ENCODE results near the gene RAP1GAP2. TPM values are rescaled to one million over a fixed set of nuclear protein-coding genes. Genes with fewer than 3 reads are reported as not detected.
A peak's percentile ranks its signal among the peaks of the same experiment; 100 is the strongest.

Gene RAP1GAP2
- polyA plus RNA-seq, 3 donors = 1.5 to 48.4 (median 6.1) TPM

DNA sequence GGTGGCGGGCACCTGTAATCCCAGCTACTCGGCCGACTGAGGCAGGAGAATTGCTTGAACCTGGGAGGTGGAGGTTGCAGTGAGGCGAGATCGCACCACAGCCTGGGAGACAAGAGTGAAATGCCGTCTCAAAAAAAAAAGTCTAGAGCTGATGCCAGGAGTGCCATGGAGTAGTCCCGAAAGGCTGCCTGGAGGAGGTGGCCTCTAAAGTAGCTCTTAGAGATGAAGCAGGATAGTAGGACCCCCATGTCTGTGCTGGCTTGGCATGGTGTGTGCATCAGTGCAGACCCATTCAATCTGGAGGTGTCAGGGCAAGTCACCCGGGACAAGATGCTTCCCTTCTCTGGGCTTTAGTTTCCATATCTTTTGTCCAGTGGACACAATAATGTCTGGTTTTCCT is 6.3 kb downstream of the RAP1GAP2 start:
- peaks cover 43 to 72% of the 10 kb centered on the region in 2 donors for H3K36me3 ChIP-seq (replicated peaks in 1 of 2; ENCODE audit: control insufficient read depth in 1 of 2, insufficient read depth in 2 of 2, low read length in 2 of 2)
- no peaks in the 10 kb centered on the region for H3K9me3 ChIP-seq (replicated peaks in 1 of 2; ENCODE audit: control insufficient read depth in 1 of 2, insufficient read depth in 1 of 2, low read length in 2 of 2)
- peaks cover 34 to 47% of the 10 kb centered on the region in 2 donors for H3K4me1 ChIP-seq (ENCODE audit: control insufficient read depth in 1 of 2, insufficient read depth in 2 of 2, low read length in 2 of 2)
- H3K27me3 ChIP-seq (ENCODE audit: control insufficient read depth in 2 of 2, insufficient read depth in 2 of 2, low read length in 2 of 2) = no peaks in the 10 kb centered on the region
- no peak for DNase-seq
- no peak overlapping the region for H3K9ac ChIP-seq (ENCODE audit: insufficient read depth, low read length, poor library complexity, severe bottlenecking)
- no peak overlapping the region for H3K4me2 ChIP-seq (replicated peaks; ENCODE audit: extremely low read depth, low read length, poor library complexity, severe bottlenecking)
- TF ChIP-seq, protein P1, sequence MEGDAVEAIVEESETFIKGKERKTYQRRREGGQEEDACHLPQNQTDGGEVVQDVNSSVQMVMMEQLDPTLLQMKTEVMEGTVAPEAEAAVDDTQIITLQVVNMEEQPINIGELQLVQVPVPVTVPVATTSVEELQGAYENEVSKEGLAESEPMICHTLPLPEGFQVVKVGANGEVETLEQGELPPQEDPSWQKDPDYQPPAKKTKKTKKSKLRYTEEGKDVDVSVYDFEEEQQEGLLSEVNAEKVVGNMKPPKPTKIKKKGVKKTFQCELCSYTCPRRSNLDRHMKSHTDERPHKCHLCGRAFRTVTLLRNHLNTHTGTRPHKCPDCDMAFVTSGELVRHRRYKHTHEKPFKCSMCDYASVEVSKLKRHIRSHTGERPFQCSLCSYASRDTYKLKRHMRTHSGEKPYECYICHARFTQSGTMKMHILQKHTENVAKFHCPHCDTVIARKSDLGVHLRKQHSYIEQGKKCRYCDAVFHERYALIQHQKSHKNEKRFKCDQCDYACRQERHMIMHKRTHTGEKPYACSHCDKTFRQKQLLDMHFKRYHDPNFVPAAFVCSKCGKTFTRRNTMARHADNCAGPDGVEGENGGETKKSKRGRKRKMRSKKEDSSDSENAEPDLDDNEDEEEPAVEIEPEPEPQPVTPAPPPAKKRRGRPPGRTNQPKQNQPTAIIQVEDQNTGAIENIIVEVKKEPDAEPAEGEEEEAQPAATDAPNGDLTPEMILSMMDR (IDR thresholded peaks at IDR 0.05) = no peak
- no peak overlapping the region for H3K4me3 ChIP-seq (replicated peaks in 1 of 3; ENCODE audit: low read depth in 2 of 3, low read length in 3 of 3)
- peaks cover 97% of the 10 kb centered on the region for H4K20me1 ChIP-seq (ENCODE audit: insufficient read depth, low read length)
- H3K9me3 Mint-ChIP-seq = peaks cover 0 to 5% (median 2%) of the 10 kb centered on the region in 7 donors
- peaks cover 87% of the 10 kb centered on the region for H3K79me2 ChIP-seq (ENCODE audit: insufficient read depth, low read length)
- peaks cover 54% of the 10 kb centered on the region for H3K4me1 Mint-ChIP-seq
- peak overlapping the region; percentile 17 to 57 for H3K27ac ChIP-seq (ENCODE audit: low read depth in 1 of 2, low read length in 2 of 2)
- peak overlapping the region in 6 of 7 donors; percentile 45 to 85 (median 64) for H3K27ac Mint-ChIP-seq
- H3K36me3 Mint-ChIP-seq = peaks cover 61 to 77% of the 10 kb centered on the region in 2 donors
- no peaks in the 10 kb centered on the region for H3K27me3 Mint-ChIP-seq (ENCODE audit: low read depth in 3 of 3)
- intact Hi-C loops (cut with micrococcal nuclease) = no loop called here
- no peak overlapping the region for H3K4me3 Mint-ChIP-seq
- 100% methylated on average over 6 of the region's 8 CpGs for WGBS (ENCODE audit: insufficient coverage)
- H2AFZ ChIP-seq (ENCODE audit: insufficient read depth, low read depth, low read length, poor library complexity, severe bottlenecking) = no peak overlapping the region

DNA sequence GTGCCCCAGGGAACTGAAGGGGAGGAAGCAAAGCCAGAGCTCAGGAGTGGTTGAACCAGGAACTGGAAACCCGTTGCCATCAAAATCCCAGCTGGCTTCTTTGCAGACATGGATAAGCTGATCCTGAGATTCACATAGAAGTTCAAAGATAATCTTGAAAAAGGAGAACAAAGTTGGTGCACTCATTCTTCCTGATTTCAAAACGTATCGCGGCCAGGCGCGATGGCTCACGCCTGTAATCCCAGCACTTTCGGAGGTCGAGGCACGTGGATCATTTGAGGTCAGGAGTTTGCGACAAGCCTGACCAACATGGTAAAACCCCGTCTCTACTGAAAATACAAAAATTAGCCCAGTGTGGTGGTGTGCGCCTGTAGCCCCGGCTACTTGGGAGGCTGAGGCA is 7.1 kb downstream of the RAP1GAP2 start:
- H3K27ac ChIP-seq (ENCODE audit: low read depth in 1 of 2, low read length in 2 of 2) = peak overlapping the region in 1 of 2 donors; percentile 57
- H3K4me2 ChIP-seq (replicated peaks; ENCODE audit: extremely low read depth, low read length, poor library complexity, severe bottlenecking) = peak overlapping the region; percentile 2
- Mint-ChIP-seq H3K4me3 (peak overlapping the region in 1 of 2 donors; percentile 52), H3K27me3 (ENCODE audit: low read depth in 3 of 3) (no peaks in the 10 kb centered on the region), H3K4me1 (peaks cover 47% of the 10 kb centered on the region), H3K36me3 (peaks cover 66 to 85% of the 10 kb centered on the region in 2 donors), H3K9me3 (peaks cover 0 to 5% (median 2%) of the 10 kb centered on the region in 7 donors), H3K27ac (peak overlapping the region; percentile 30 to 85 (median 74))
- 7% methylated on average over 11 of the region's 14 CpGs for WGBS (ENCODE audit: insufficient coverage)
- peaks cover 26 to 39% of the 10 kb centered on the region in 2 donors for H3K4me1 ChIP-seq (ENCODE audit: control insufficient read depth in 1 of 2, insufficient read depth in 2 of 2, low read length in 2 of 2)
- H3K79me2 ChIP-seq (ENCODE audit: insufficient read depth, low read length) = peaks cover 87% of the 10 kb centered on the region
- peaks cover 51 to 80% of the 10 kb centered on the region in 2 donors for H3K36me3 ChIP-seq (replicated peaks in 1 of 2; ENCODE audit: control insufficient read depth in 1 of 2, insufficient read depth in 2 of 2, low read length in 2 of 2)
- DNase-seq = peak in 2 of 3 donors; percentile 40 to 66
- intact Hi-C loops (cut with micrococcal nuclease) = no loop called here
- no peaks in the 10 kb centered on the region for H3K27me3 ChIP-seq (ENCODE audit: control insufficient read depth in 2 of 2, insufficient read depth in 2 of 2, low read length in 2 of 2)
- peaks cover 97% of the 10 kb centered on the region for H4K20me1 ChIP-seq (ENCODE audit: insufficient read depth, low read length)
- H3K4me3 ChIP-seq (replicated peaks in 1 of 3; ENCODE audit: low read depth in 2 of 3, low read length in 3 of 3) = no peak overlapping the region
- TF ChIP-seq, protein P1 (IDR thresholded peaks at IDR 0.05) = no peak
- H3K9ac ChIP-seq (ENCODE audit: insufficient read depth, low read length, poor library complexity, severe bottlenecking) = no peak overlapping the region
- H3K9me3 ChIP-seq (replicated peaks in 1 of 2; ENCODE audit: control insufficient read depth in 1 of 2, insufficient read depth in 1 of 2, low read length in 2 of 2) = no peaks in the 10 kb centered on the region
- H2AFZ ChIP-seq (ENCODE audit: insufficient read depth, low read depth, low read length, poor library complexity, severe bottlenecking) = no peak overlapping the region

Measured in CD14-positive monocyte (primary cell).